Pancreas (tissue), 10 donors: ENCODE measurements around the gene FOXB2. TPM values are rescaled to one million over a fixed set of nuclear protein-coding genes. Genes with fewer than 3 reads are reported as not detected.

Experiments
- ATAC-seq, 4 donors: fragments of 200-7000 bp; cut with Tn5 transposase; one replicate each; pipeline versions ENCODE4 v1.8.0 to v1.9.1; 2020; ENCODE audit warnings: mild to moderate bottlenecking in 4 of 4, moderate library complexity in 4 of 4
- DNase-seq, 6 donors: peaks; one replicate each; pipeline ENCODE4 v3.0.0-alpha.2; 2020
- FAIRE-seq: peaks from 2 replicates; lab custom pipeline; 2012; peaks lifted over from hg19 to GRCh38; lab: Jason Lieb, UNC
- H3K27ac ChIP-seq, 4 donors: fragments of 200-600 bp; sonication (generic); 1 replicate in 3 of 4; 2 replicates in 1 of 4; pipeline versions ENCODE4 v1.5.0 to v1.8.0; 2020
- H3K27me3 ChIP-seq, 4 donors: fragments of 200-600 bp; one replicate each; pipeline ENCODE4 v1.8.0; 2021
- H3K36me3 ChIP-seq, 3 donors: fragments of 200-600 bp; sonication (generic) in 1 of 3; one replicate each; pipeline versions ENCODE4 v1.5.0 to v1.8.0; 2020 to 2021
- H3K4me1 ChIP-seq, 3 donors: fragments of 200-600 bp; one replicate each; pipeline ENCODE4 v1.8.0; 2021
- H3K4me3 ChIP-seq, 4 donors: fragments of 200-600 bp; sonication (generic) in 2 of 4; one replicate each; pipeline versions ENCODE4 v1.5.0 to v1.8.0; 2020 to 2021
- H3K9me3 ChIP-seq, 4 donors: fragments of 200-600 bp; one replicate each; pipeline ENCODE4 v1.8.0; 2021
- WGBS, 2 donors: extraction: QIAGEN DNeasy Blood & Tissue Kit; methylation state at CpG; one replicate each; pipeline ENCODE4 v1.1.7; 2013; 5-methylcytosine and 5-hydroxymethylcytosine counted together
- intact Hi-C, 3 donors: fragments of 100-400 bp; cut with DNase I; formaldehyde crosslinking; loops; one replicate each; pipeline versions ENCODE4 v1.11.1 to v1.14.2; 2022
- polyA plus RNA-seq, 2 donors: library from polyadenylated mRNA; stranded (reverse); fragments of 200-250 nt; gene quantifications; one replicate each; pipeline ENCODE4 v1.2.3, GENCODE V29; 2013
- total RNA-seq, 6 donors: library from RNA; stranded (reverse); fragmentation: NEBNext Ultra II Directional in 4 of 6; extraction: Animal tissue kit (Norgen Biotek cat#: 25700) in 4 of 6; gene quantifications; one replicate each; pipeline versions ENCODE4 v1.2.1 to v1.2.4, GENCODE V29; 2021 to 2023
- TF ChIP-seq, protein P1 (sequence below), 4 donors: fragments of 200-600 bp; sonication (generic) in 3 of 4; IDR thresholded peaks; one replicate each; pipeline versions ENCODE4 v1.5.0 to v1.8.0; 2021; ENCODE audit warnings: antibody characterized with exemption in 4 of 4
- donor health status: healthy with polysubstance abuse.
- donor health status: DM: no; HTN: no; CAD: no; lungs with moderate emphysema.
- donor health status: DM: no; HTN: no; CAD: no.
- donor health status: control.
- donor health status: control.
- donor health status: Bipolar disorder and iron deficiency.
- donor health status: DM: yes; HTN: yes; CAD: no.
- donor health status: DM: no; HTN: no; CAD: no.
- donor health status: DM: no; HTN: no; CAD: no.
- donor health status: DM: yes; HTN: yes; CAD: no.

FOXB2 gene
- total and polyA plus RNA-seq, 8 donors = not detected

DNA sequence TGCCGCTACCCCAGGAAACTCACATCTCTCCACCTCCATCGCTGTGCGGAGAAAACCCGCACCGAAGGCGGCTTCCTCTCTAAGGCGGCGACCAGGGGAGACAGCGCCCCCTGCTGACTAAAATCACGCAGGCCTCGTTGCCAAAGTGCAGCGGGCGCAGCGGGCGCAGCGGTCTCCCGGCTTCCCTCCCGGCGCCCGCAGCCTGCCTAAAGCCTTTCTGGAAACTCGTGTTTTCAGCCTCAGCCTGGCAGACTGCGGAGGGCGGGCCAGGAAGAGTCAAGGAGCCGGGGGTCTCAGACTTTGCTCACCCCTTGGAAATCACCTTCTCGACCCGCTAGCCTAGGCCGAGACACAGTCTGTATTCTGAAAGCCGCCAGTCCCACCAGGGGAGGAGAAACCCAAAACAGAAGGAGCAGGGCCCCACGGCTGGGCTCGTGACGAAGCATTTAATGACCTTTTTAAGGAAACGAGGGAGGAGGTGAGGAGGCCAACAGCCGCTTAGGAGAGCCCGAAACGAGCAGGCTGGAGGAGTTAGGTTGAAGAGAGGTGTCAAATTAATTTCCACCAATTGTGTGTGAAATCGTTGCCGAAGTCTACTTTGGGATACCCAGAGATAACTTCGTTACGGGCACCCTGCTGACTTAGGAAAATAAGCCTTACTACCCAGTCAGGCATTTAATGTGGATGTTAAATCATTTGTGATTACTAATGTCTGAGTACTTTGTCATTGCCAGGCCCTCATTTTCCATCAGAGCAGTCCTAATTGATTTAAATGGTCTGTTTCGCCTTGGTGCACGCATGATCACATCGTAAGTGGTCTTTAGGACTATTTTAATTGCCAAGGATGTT is 7.3 kb upstream of the FOXB2 start:
- intact Hi-C loops = no loop called here
- FAIRE-seq = no peak

GRCh38 chr9:77013206-77013931 is 6.1 kb upstream of the FOXB2 start:
- H3K27me3 ChIP-seq = peaks cover 16 to 64% (median 27%) of the 10 kb centered on the region in 4 donors
- intact Hi-C loops = no loop called here
- ATAC-seq = no peak
- FAIRE-seq = no peak
- peaks cover 0 to 2% (median 0%) of the 10 kb centered on the region in 3 donors for H3K4me1 ChIP-seq
- no peaks in the 10 kb centered on the region for H3K36me3 ChIP-seq
- no peak for DNase-seq
- H3K27ac ChIP-seq = no peak overlapping the region
- 7 to 9% methylated on average over 21 of the region's 21 CpGs for WGBS, 2 donors
- TF ChIP-seq, protein P1, sequence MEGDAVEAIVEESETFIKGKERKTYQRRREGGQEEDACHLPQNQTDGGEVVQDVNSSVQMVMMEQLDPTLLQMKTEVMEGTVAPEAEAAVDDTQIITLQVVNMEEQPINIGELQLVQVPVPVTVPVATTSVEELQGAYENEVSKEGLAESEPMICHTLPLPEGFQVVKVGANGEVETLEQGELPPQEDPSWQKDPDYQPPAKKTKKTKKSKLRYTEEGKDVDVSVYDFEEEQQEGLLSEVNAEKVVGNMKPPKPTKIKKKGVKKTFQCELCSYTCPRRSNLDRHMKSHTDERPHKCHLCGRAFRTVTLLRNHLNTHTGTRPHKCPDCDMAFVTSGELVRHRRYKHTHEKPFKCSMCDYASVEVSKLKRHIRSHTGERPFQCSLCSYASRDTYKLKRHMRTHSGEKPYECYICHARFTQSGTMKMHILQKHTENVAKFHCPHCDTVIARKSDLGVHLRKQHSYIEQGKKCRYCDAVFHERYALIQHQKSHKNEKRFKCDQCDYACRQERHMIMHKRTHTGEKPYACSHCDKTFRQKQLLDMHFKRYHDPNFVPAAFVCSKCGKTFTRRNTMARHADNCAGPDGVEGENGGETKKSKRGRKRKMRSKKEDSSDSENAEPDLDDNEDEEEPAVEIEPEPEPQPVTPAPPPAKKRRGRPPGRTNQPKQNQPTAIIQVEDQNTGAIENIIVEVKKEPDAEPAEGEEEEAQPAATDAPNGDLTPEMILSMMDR (IDR thresholded peaks at IDR 0.05) = no peak
- H3K4me3 ChIP-seq = no peak overlapping the region
- H3K9me3 ChIP-seq = no peaks in the 10 kb centered on the region

More for the DNA sequence above, 7.3 kb upstream of the FOXB2 start:
- ATAC-seq (peak; percentile 60 to 89 (median 78)), DNase-seq (peak; percentile 25 to 86 (median 54))
- peaks cover 16 to 63% (median 26%) of the 10 kb centered on the region in 4 donors for H3K27me3 ChIP-seq
- H3K4me3 ChIP-seq = no peak overlapping the region
- H3K9me3 ChIP-seq = no peaks in the 10 kb centered on the region
- TF ChIP-seq, protein P1 (IDR thresholded peaks at IDR 0.05) = peak; percentile 53 to 83 (median 76)
- no peaks in the 10 kb centered on the region for H3K4me1 ChIP-seq
- no peak overlapping the region for H3K27ac ChIP-seq
- no peaks in the 10 kb centered on the region for H3K36me3 ChIP-seq
- WGBS, 2 donors = 10 to 11% methylated on average over 42 of the region's 42 CpGs

- FAIRE-seq = no peak
- 3 to 4% methylated on average over 46 of the region's 46 CpGs for WGBS, 2 donors
- ATAC-seq = no peak
- H3K4me1 ChIP-seq = peaks cover 0 to 4% (median 2%) of the 10 kb centered on the region in 3 donors
- no peak overlapping the region for H3K27ac ChIP-seq
- DNase-seq = no peak
- TF ChIP-seq, protein P1 (IDR thresholded peaks at IDR 0.05) = no peak
- H3K27me3 ChIP-seq = peaks cover 16 to 71% (median 28%) of the 10 kb centered on the region in 4 donors
- no peaks in the 10 kb centered on the region for H3K36me3 ChIP-seq
- intact Hi-C loops = no loop called here
- H3K9me3 ChIP-seq = no peaks in the 10 kb centered on the region
- no peak overlapping the region for H3K4me3 ChIP-seq
Measured at GRCh38 chr9:77013932-77014596, 5.4 kb upstream of the FOXB2 start.

DNA sequence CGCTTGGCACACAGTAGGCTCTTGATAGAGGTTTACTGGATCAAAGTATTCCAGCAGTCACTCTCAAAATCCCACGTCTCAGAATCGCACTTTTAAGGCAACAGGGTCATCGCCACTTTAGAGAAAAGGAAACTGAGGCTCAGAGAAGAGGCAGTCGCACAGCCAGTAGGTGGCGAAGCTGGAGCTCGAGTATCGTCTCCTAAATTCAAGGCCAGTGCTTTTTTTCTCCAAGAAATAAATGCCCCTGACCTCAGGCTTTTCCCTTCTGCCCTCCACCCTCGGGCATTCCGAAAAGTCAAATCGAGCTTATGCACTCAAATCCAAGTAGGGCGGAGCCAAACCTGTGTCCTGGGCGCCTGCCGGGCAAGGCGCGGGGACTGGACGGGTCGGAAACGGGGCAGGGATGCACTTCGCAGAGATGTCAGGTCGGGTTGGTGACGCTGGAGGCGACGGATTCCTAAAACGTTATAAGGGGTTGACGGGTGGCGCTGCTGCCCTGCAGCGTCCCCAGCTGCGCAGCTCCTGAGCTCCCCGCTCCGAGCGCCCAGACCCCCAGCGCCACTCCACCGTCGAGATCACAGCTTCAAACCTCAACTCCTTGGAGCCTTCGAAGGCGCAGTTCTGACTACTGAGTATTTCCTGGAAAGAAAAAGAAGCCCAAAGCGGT is 4.7 kb upstream of the FOXB2 start:
- H3K27ac ChIP-seq = no peak overlapping the region
- peaks cover 16 to 77% (median 30%) of the 10 kb centered on the region in 4 donors for H3K27me3 ChIP-seq
- intact Hi-C loops = no loop called here
- DNase-seq (no peak), FAIRE-seq (no peak), ATAC-seq (no peak)
- H3K36me3 ChIP-seq = no peaks in the 10 kb centered on the region
- H3K4me3 ChIP-seq = no peak overlapping the region
- peaks cover 0 to 4% (median 2%) of the 10 kb centered on the region in 3 donors for H3K4me1 ChIP-seq
- H3K9me3 ChIP-seq = no peaks in the 10 kb centered on the region
- WGBS, 2 donors = 3% methylated on average over 38 of the region's 38 CpGs
- TF ChIP-seq, protein P1 (IDR thresholded peaks at IDR 0.05) = no peak
